ENCODE measurements around the gene GPR141.

GPR141 gene

GRCh38 chr7:37781156-37781555 lies 97.6 kb downstream of the GPR141 start:
- no peak for TF ChIP-seq TSHZ2 (CRISPR knock-in tag; IDR thresholded peaks at IDR 0.05)
- TF ChIP-seq POU6F1 (CRISPR knock-in tag; IDR thresholded peaks at IDR 0.05; ENCODE audit: borderline replicate concordance, low read depth): no peak
- TF ChIP-seq ZC3H10 (CRISPR knock-in tag; IDR thresholded peaks at IDR 0.05): no peak
- TF ChIP-seq ISL1 (CRISPR knock-in tag; IDR thresholded peaks at IDR 0.05): no peak
- no peak for TF ChIP-seq TOX (CRISPR knock-in tag; IDR thresholded peaks at IDR 0.05; ENCODE audit: borderline replicate concordance)
- TF ChIP-seq GLIS3 (CRISPR knock-in tag; IDR thresholded peaks at IDR 0.05): no peak
- TF ChIP-seq RARB (CRISPR knock-in tag; IDR thresholded peaks at IDR 0.05): no peak
- TF ChIP-seq ZFP30 (CRISPR knock-in tag; IDR thresholded peaks at IDR 0.05): no peak
- no peak for TF ChIP-seq ZNF565 (CRISPR knock-in tag; conservative IDR thresholded peaks at IDR 0.05; ENCODE audit: low read depth)
- no peak for TF ChIP-seq ARNTL (CRISPR knock-in tag; IDR thresholded peaks at IDR 0.05; ENCODE audit: borderline replicate concordance, low read depth)
- no peak for TF ChIP-seq CSDC2 (CRISPR knock-in tag; IDR thresholded peaks at IDR 0.05)
- TF ChIP-seq TCF4 (CRISPR knock-in tag; IDR thresholded peaks at IDR 0.05; ENCODE audit: borderline replicate concordance): no peak
- TF ChIP-seq PPARA (CRISPR knock-in tag; IDR thresholded peaks at IDR 0.05; ENCODE audit: borderline replicate concordance): no peak
- no peak for TF ChIP-seq ZNF8 (CRISPR knock-in tag; IDR thresholded peaks at IDR 0.05)
- TF ChIP-seq BACH2 (CRISPR knock-in tag; IDR thresholded peaks at IDR 0.05; ENCODE audit: borderline replicate concordance): no peak
- TF ChIP-seq, protein P1, sequence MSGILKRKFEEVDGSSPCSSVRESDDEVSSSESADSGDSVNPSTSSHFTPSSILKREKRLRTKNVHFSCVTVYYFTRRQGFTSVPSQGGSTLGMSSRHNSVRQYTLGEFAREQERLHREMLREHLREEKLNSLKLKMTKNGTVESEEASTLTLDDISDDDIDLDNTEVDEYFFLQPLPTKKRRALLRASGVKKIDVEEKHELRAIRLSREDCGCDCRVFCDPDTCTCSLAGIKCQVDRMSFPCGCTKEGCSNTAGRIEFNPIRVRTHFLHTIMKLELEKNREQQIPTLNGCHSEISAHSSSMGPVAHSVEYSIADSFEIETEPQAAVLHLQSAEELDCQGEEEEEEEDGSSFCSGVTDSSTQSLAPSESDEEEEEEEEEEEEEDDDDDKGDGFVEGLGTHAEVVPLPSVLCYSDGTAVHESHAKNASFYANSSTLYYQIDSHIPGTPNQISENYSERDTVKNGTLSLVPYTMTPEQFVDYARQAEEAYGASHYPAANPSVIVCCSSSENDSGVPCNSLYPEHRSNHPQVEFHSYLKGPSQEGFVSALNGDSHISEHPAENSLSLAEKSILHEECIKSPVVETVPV (CRISPR knock-in tag; IDR thresholded peaks at IDR 0.05): no peak
- TF ChIP-seq OSR1 (CRISPR knock-in tag; IDR thresholded peaks at IDR 0.05): no peak
- TF ChIP-seq ZFP3 (CRISPR knock-in tag; IDR thresholded peaks at IDR 0.05): no peak
- ATAC-seq: no peak

DNA sequence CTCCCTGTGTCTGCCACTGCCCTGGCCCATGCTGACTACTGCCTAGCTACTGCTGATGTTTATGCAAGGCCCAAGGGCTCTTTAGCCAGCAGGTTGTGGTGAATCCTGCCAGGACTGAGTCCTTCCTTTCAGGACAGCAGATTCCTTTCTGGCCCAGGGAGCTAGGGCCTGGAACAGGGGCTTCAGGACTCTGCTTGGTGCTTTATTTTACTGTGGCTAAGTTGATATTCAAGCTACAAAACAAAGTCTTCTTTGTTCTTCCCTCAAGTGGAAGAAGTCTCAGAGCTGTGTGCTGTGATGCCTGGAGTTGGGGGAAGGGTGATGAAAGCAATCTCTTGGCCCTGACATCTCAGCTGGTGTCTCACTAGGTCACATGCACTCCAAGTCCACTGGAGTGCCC lies 98.6 kb downstream of the GPR141 start:
- TF ChIP-seq, protein P1 (CRISPR knock-in tag; IDR thresholded peaks at IDR 0.05): no peak
- TF ChIP-seq PPARA (CRISPR knock-in tag; IDR thresholded peaks at IDR 0.05; ENCODE audit: borderline replicate concordance): no peak
- no peak for TF ChIP-seq BACH2 (CRISPR knock-in tag; IDR thresholded peaks at IDR 0.05; ENCODE audit: borderline replicate concordance)
- TF ChIP-seq ARNTL (CRISPR knock-in tag; IDR thresholded peaks at IDR 0.05; ENCODE audit: borderline replicate concordance, low read depth): no peak
- TF ChIP-seq RARB (CRISPR knock-in tag; IDR thresholded peaks at IDR 0.05): no peak
- TF ChIP-seq TCF4 (CRISPR knock-in tag; IDR thresholded peaks at IDR 0.05; ENCODE audit: borderline replicate concordance): no peak
- TF ChIP-seq ISL1 (CRISPR knock-in tag; IDR thresholded peaks at IDR 0.05): no peak
- TF ChIP-seq ZNF70 (CRISPR knock-in tag; IDR thresholded peaks at IDR 0.05): no peak
- no peak for TF ChIP-seq ESRRG (CRISPR knock-in tag; IDR thresholded peaks at IDR 0.05)
- no peak for TF ChIP-seq TOX (CRISPR knock-in tag; IDR thresholded peaks at IDR 0.05; ENCODE audit: borderline replicate concordance)
- no peak for TF ChIP-seq GLIS3 (CRISPR knock-in tag; IDR thresholded peaks at IDR 0.05)
- no peak for TF ChIP-seq SNAI2 (CRISPR knock-in tag; IDR thresholded peaks at IDR 0.05)
- TF ChIP-seq, protein P2, sequence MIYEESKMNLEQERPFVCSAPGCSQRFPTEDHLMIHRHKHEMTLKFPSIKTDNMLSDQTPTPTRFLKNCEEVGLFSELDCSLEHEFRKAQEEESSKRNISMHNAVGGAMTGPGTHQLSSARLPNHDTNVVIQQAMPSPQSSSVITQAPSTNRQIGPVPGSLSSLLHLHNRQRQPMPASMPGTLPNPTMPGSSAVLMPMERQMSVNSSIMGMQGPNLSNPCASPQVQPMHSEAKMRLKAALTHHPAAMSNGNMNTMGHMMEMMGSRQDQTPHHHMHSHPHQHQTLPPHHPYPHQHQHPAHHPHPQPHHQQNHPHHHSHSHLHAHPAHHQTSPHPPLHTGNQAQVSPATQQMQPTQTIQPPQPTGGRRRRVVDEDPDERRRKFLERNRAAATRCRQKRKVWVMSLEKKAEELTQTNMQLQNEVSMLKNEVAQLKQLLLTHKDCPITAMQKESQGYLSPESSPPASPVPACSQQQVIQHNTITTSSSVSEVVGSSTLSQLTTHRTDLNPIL (CRISPR knock-in tag; IDR thresholded peaks at IDR 0.05; ENCODE audit: low read depth): no peak
- TF ChIP-seq ZFP3 (CRISPR knock-in tag; IDR thresholded peaks at IDR 0.05): no peak
- no peak for TF ChIP-seq ZC3H10 (CRISPR knock-in tag; IDR thresholded peaks at IDR 0.05)
- no peak for ATAC-seq

- TF ChIP-seq ZNF565 (CRISPR knock-in tag; conservative IDR thresholded peaks at IDR 0.05; ENCODE audit: low read depth) (no peak), ESRRG (CRISPR knock-in tag; IDR thresholded peaks at IDR 0.05) (no peak)
- ATAC-seq: no peak
These were observed 100.4 kb downstream of the GPR141 start for GRCh38 chr7:37784015-37784414.
